Chondrocyte (in vitro differentiated cells): Measurements from ENCODE around the gene TXLNG. TPM values are rescaled to one million over a fixed set of nuclear protein-coding genes. Genes with fewer than 3 reads are reported as not detected.

Experiments
- DNase-seq: peaks from one replicate; pipeline ENCODE4 v3.0.0; 2021; ENCODE audit warnings: mixed read lengths, low spot score
- H3K27ac Mint-ChIP-seq: one replicate; pipeline ENCODE4 v1.8.0; 2021; ENCODE audit warnings: mild to moderate bottlenecking, moderate library complexity, mixed read lengths; ENCODE audit not compliant: unreplicated experiment
- H3K27me3 Mint-ChIP-seq: 2 replicates; pipeline ENCODE4 v1.8.0; 2021; ENCODE audit warnings: low read depth, mixed read lengths
- H3K36me3 Mint-ChIP-seq: 2 replicates; pipeline ENCODE4 v1.8.0; 2021; ENCODE audit warnings: low read depth, mixed read lengths
- H3K4me1 Mint-ChIP-seq: 2 replicates; pipeline ENCODE4 v1.8.0; 2021; ENCODE audit warnings: low read depth, mild to moderate bottlenecking, mixed read lengths
- H3K4me3 Mint-ChIP-seq: one replicate; pipeline ENCODE4 v1.8.0; 2021; ENCODE audit warnings: mild to moderate bottlenecking, moderate library complexity, mixed read lengths; ENCODE audit not compliant: unreplicated experiment
- H3K9me3 Mint-ChIP-seq: 2 replicates; pipeline ENCODE4 v1.8.0; 2021; ENCODE audit warnings: low read depth, mixed read lengths
- total RNA-seq: library from RNA; stranded (reverse); gene quantifications from 3 replicates; pipeline ENCODE4 v1.2.1, GENCODE V29; 2021
- TF ChIP-seq, protein P1 (sequence below): fragments of 200-600 bp; sonication (generic); IDR thresholded peaks from 2 replicates; pipeline ENCODE4 v1.5.0; 2021; ENCODE audit warnings: antibody characterized with exemption, mild to moderate bottlenecking, moderate library complexity

Gene TXLNG
- total RNA-seq, 1 donor from 2014 or later, result 9.1 TPM

DNA sequence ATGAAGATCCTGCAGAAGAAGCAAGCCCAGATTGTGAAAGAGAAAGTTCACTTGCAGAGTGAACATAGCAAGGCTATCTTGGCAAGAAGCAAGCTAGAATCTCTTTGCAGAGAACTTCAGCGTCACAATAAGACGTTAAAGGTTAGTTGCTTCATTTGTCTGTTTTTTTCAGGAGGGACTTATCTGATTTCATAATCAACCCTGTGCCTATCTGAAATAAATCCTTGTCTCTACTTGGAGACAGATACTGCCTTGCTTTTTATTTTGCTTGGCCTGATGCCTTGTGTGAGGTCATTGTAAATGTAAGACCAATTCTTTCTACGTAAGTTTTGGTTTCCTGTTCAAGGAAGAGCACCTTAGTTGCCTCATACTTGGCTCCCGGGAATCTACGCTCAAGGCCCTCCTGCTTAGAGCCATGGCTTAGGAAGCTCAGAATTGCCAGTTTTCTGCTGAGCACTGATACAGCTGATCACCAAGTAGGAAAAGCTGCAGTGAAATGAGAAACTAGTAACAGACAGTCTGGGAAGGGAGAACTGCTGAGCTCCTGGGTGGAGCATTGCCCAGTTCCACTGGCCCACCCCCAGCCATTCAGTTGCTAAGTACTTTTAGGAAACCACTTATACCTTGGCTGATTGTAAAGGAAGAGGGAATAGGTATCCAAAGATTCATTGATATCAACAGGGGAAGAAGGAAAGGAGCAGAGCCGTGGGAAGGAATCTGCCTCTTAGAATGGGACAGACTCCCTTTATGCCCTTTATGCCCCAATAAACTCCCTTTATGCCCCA is 42.0 kb downstream of the TXLNG start:
- no peak for DNase-seq
- peaks cover 42% of the 10 kb centered on the region for H3K4me1 Mint-ChIP-seq
- no peaks in the 10 kb centered on the region for H3K27me3 Mint-ChIP-seq
- TF ChIP-seq, protein P1, sequence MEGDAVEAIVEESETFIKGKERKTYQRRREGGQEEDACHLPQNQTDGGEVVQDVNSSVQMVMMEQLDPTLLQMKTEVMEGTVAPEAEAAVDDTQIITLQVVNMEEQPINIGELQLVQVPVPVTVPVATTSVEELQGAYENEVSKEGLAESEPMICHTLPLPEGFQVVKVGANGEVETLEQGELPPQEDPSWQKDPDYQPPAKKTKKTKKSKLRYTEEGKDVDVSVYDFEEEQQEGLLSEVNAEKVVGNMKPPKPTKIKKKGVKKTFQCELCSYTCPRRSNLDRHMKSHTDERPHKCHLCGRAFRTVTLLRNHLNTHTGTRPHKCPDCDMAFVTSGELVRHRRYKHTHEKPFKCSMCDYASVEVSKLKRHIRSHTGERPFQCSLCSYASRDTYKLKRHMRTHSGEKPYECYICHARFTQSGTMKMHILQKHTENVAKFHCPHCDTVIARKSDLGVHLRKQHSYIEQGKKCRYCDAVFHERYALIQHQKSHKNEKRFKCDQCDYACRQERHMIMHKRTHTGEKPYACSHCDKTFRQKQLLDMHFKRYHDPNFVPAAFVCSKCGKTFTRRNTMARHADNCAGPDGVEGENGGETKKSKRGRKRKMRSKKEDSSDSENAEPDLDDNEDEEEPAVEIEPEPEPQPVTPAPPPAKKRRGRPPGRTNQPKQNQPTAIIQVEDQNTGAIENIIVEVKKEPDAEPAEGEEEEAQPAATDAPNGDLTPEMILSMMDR, result no peak
- H3K27ac Mint-ChIP-seq, result peak overlapping the region; percentile 92
- H3K36me3 Mint-ChIP-seq, result peaks cover 2% of the 10 kb centered on the region
- H3K9me3 Mint-ChIP-seq, result no peaks in the 10 kb centered on the region
- no peak overlapping the region for H3K4me3 Mint-ChIP-seq

DNA sequence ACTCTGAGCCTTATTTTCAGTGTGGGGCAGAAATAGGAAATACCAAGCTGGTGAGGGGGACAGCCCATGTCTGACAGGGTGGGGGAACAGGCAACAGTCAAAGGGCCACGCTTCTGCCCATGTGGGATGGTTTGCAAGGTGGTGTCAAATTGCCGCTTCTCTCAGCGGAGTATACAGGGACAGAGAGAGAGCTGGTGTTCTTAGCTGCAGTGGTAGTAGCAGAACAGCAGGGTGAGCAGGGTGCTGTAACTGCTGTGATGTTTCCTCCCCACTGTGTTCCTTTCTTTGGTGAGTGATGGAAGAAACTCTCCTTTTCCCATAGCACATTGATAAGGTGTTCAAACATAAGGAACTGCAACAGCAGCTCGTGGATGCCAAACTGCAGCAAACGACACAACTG is 46.0 kb downstream of the TXLNG start:
- no peak for DNase-seq
- Mint-ChIP-seq H3K27me3 (no peaks in the 10 kb centered on the region), H3K36me3 (peaks cover 6% of the 10 kb centered on the region), H3K4me3 (no peak overlapping the region), H3K4me1 (peaks cover 65% of the 10 kb centered on the region), H3K9me3 (no peaks in the 10 kb centered on the region), H3K27ac (peak overlapping the region; percentile 83)
- TF ChIP-seq, protein P1, result peak; percentile 60

DNA sequence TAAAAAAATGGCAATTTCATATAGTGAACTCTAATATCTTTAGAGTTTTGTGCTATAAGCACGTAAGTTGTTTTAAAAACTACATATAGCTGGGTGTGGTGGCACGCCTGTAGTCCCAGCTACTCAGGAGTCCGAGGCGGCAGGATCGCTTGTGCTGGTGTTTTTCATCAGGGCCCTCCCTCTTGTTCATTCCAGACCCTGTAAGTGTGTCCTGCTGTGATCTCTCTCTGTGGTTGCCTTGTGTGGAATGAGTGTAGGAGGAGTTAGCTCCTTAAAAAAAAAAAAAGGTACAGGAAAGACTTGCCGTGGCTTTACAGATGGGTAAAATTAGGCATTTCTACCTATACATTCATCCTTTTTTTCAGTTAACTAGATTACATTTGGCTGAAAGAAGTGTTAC is 48.5 kb downstream of the TXLNG start:
- TF ChIP-seq, protein P1, result no peak
- peak overlapping the region; percentile 83 for H3K27ac Mint-ChIP-seq
- H3K27me3 Mint-ChIP-seq, result no peaks in the 10 kb centered on the region
- H3K36me3 Mint-ChIP-seq, result peaks cover 4% of the 10 kb centered on the region
- peak overlapping the region; percentile 3 for H3K4me3 Mint-ChIP-seq
- DNase-seq, result no peak
- peaks cover 75% of the 10 kb centered on the region for H3K4me1 Mint-ChIP-seq
- no peaks in the 10 kb centered on the region for H3K9me3 Mint-ChIP-seq

- no peak for DNase-seq
- TF ChIP-seq, protein P1, result peak; percentile 69
- Mint-ChIP-seq H3K9me3 (no peaks in the 10 kb centered on the region), H3K4me1 (peaks cover 89% of the 10 kb centered on the region), H3K27ac (peak overlapping the region; percentile 85), H3K4me3 (no peak overlapping the region), H3K27me3 (no peaks in the 10 kb centered on the region), H3K36me3 (peaks cover 7% of the 10 kb centered on the region)
These were observed 50.1 kb downstream of the TXLNG start for GRCh38 chrX:16836371-16836770.

DNA sequence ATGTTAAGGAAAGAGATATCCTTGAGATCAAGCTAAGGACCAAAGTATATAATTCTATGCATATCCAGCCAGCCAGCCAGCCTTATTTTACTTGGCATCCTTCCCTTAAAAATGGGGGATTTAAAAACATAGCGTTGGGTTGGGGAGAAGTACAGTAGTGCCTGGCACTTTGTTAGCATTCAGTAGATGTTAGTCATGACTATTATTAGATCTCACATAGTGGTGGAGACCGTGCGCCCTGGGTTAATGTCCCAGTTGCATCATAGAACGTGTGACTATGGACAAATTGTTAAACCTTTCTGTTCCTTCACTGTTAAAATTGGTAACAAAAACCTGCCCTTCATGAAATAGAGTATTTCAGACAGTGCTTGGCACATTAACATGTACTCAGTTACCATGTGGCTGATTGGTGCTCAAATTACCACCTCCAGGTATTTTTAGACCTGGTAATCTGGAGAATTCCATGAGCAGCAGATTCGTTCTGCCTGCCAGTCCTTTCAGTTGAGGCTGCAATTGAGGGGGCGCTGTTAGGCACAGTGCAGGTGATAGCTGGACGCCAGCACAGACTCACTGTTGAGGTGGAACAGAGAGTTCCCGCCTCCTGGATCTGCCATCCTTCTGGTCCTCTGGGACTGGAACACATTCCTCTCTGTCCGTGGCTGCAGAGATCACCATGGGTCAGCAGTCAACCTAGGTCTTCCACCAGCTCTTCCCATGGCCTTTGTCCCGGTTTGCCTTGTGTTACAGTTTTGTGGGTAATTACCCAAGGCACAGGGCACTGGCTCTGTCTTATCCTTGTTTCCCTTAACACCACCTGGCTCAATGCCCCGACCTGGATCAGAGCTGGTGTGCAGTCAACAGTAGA is 52.2 kb downstream of the TXLNG start:
- Mint-ChIP-seq H3K36me3 (peaks cover 9% of the 10 kb centered on the region), H3K4me3 (peak overlapping the region; percentile 31), H3K27me3 (no peaks in the 10 kb centered on the region), H3K4me1 (peaks cover 85% of the 10 kb centered on the region), H3K9me3 (no peaks in the 10 kb centered on the region), H3K27ac (peak overlapping the region; percentile 99)
- TF ChIP-seq, protein P1, result peak; percentile 58
- no peak for DNase-seq
